Epidermal melanocyte (primary cell): ENCODE measurements around the gene STIM2.

Source experiments
- DNase-seq: peaks from one replicate; pipeline ENCODE4 v3.0.0; 2011; ENCODE audit warnings: low spot score; ENCODE audit not compliant: insufficient read length

The STIM2 gene

GRCh38 chr4:26900765-26901164, 40.1 kb downstream of the STIM2 start:
- DNase-seq = no peak

DNA sequence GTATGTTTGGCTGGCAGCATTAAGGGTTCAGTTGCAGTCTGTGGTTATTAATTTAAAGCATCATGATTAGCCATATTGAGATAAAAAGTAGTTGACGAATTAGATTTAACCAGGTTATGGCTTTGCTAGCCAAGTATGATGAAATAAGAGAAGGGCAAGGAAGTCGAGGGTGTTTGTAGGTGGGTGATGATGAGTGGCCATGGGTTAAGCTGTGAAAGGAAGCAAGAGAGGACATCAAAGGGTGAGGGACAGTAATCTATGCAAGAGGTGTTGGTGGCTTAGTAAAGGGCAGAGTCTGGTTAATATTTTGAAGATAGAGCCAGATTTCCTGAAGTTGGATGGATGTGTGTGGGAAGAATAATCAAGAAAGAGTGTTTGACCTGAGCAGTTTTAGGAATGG, 44.5 kb downstream of the STIM2 start:
- DNase-seq = no peak

DNA sequence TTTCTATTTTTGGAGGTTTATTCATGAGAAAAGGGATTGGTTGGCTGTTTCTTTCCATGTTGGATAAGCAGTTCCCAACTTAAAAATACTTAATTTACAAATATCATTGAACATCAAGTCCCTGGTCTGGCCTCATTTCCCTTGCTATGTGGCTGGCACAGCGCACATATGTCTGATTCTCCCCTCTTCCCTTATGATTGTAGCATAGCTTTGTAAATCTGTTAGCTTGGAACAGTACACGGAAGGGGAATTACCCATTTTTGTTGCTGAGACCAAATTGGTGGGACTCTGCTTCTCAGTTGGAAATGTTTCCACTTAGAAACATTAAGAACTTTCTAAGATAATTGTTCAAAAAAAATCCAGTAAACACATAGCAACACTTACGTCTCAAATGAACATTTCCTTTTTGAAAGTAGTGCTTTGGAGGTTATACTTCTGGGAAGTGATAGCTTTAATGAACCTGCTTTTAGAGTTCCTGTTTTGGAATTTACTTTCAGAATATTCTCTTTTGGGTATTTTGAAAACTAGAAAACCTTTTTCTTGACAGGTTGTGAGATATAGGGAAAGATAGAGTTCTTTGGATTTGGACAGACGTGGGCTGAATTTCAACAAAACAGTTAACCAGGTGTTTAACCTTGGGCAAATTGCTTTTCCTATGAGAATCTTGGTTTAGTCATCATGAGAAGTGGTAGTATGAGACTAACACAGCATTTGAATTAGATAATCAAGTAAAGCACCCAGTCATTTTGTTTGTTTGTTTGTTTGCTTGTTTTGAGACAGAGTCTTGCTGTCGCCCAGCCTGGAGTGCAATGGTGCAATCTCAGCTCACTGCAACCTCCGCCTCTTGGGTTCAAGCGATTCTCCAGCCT, 47.3 kb downstream of the STIM2 start:
- no peak for DNase-seq

- no peak for DNase-seq
Observed at GRCh38 chr4:26909369-26909768, 48.7 kb downstream of the STIM2 start.

DNA sequence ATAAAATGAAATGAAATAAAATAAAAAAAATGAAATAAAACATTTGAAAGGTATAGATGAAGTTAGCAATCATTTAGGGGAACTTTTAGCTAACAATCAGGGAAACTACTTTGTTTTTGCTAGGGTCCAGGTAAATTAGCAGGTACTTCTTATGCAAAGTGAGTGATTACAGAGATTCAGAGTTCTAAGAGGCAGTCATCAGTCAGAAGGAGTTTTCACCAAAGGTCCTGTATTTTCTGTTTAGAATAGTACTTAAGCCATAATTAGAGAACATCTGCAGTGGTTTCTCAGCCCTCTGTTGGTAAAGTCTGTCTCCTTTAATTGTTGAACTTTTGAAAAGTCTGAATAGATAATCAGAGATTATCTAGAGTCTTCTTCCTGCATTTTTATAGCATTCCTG, 50.6 kb downstream of the STIM2 start:
- no peak for DNase-seq

DNA sequence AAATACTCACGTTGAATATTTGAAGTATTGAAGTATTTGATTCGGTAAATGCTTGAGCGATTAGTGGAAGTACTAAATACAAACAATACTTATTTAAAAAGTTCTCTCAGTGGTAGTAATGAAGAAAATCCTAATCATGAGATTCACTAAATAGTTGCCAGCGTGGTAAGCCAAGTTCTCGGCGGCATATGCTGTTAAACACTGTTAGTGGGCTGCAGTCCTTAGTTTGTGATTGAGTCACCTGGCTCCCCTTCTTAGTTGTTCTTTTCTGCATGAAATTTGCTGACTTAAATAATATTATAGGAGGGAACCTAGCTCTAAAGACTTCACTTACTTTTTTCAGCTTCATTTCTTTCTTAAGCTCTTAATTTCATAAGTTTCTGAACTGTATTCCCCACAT, 51.4 kb downstream of the STIM2 start:
- no peak for DNase-seq

DNA sequence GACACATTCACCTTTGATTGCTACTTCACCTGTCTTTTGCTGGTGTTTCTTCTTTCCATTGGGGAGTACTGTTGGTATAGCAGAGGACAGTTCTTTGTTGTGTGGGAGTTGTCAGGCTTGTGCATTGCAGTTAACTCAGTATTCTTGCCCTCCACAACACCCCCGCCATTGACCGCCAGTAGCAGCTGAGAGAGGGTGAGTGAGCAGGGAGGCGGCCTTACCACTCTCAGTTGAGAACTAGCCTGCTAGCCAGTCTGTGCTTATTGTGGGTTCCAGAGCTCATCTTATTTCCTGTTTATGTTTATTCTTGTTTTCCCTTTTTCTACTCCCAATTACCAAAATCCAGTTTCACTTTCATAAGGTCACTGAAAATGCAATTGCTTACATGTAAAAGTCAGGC, 52.2 kb downstream of the STIM2 start:
- no peak for DNase-seq

DNA sequence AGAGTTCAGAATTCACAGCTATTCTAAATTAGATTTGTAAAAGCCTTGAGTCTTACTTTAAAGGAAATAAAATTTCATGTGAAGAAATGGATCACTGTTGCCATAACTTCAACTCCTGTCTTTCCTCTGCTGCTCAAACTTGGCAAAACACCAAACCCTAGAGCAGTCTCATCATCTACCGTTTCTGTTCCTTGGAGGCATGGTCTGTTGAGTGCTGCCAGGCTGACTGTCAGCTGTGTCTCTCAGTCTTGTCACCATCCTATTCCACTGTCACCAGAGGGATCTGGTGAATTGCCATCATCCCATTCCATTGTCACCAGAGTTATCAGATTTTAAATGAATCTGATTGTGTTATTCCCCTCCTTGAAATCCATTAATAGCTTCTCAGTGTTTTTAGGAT, 55.6 kb downstream of the STIM2 start:
- DNase-seq = no peak

DNA sequence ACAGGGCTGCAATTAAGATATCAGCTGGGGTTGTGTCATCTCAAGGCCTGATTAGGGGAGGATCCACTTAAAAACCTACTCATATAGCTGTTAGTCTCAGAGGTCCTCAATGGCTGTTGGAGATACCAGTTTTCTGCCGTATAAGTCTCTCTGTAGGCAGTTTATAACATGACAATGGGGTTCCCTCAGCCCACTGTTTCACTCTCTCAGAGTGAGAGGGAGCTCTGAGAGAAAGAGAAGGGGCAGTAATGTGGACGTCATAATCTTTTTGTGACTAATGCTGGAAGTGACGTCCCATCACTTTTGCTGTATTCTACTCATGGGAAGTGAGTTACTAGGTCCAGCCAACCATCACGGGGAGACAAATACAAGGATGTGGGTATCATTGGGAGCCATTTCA, 70.3 kb downstream of the STIM2 start:
- DNase-seq = no peak

DNA sequence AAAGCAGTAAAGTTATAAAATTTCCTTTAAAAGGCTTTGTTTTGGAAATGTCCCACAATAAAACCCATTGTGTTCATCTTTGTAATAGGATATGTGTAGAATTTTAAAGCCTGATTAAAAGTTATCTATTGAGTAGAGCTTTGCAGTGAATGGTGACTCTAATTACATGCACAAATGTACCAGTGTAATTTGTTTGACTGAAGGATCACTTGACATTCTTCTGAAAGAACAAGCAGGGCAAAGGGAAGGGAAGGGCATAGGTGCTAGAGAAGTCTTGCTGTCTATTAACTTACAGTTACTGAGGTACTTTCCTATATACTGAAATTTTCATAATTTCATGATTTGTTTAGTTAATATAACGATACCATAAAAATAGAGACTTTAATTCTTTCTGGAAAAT, 70.8 kb downstream of the STIM2 start:
- no peak for DNase-seq

DNA sequence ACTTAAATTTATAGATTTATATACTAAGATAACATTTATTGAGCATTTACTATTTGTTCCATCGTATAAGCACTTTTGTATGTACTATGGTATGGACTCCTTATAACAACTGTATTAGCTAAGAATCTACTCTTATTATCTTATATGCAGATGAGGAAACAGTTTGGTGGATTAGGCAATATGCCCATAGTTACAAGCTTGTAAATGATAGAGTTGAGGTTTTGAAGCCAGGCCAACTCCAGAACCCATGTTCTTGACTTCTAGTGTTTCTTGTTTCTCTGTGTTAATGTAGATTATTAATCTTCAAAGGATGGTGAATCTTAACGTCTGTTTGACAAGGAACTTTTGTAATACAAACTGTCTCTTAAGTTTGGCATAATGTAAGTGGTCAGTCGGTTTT, 71.3 kb downstream of the STIM2 start:
- DNase-seq = no peak

- no peak for DNase-seq
Observed at GRCh38 chr4:26935397-26935796, 74.8 kb downstream of the STIM2 start.

DNA sequence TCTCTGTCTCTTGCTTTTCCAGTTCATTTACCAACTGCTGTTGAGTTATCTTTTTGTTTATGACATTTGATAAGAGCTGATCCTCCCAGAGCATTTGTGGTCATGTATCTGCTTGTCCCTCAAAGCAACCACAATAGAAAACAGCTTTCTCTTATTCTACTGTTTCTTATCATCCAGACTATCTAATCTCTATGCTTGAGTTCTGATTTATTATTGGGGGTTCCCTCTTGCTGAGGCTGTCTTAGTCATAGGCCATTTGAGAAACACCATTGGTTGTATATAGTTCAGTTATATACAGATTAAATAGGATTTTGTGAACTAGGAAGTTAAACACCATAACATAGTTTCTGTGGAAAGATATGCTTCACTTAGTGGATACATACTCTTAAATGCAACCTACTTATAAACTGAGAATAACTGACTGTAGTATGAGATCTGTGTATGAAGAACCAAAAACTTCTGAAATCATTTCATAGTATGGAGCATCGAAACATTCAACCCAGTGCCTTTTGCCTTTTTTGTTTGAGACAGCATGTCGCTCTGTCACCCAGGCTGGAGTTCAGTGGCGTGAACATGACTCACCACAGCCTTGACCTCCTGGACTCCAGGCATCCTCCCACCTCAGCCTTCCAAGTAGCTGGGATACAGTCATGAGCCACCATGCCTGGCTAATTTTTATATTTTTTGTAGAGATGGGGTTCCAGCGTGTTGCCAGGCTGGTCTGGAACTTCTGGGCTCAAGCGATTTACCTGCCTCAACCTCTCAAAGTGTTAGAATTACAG, 75.8 kb downstream of the STIM2 start:
- DNase-seq = no peak

DNA sequence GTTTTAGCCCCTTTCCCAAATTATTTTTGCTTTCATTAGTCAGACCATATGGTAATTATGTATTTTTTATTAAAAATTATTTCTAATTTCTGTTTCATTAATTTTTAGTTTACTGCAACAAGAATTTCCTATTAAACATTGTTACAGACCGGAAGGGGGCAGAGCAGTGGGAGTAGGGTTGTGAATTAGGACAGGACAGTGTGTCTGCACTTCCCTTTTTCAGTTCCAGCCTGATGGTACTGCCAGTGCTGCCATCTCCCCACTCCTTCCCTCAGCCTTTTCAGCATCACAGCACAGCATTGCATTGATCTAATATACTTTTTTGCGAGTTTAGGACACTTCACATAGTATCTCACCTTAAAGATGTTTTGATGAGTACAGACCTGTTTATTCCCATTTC, 76.5 kb downstream of the STIM2 start:
- no peak for DNase-seq

DNA sequence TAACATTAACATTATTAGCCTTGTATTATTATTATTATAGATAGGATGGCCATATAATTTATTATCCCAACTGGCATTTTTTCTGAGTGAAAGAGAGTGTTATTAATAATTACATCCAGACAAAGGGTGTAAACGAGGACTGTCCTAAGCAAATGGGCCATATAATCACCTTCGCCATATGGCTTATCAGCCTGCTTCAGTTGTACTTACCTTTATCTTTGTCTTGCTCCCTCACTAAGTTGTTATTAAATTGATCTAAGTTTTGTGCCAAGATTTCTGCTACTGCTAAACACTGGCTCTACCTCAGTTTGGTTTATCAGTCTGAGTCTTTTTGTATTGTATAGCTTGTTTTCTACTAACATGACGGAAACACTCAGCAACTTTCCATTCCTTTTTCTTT, 76.9 kb downstream of the STIM2 start:
- no peak for DNase-seq

GRCh38 chr4:26938516-26938915, 77.9 kb downstream of the STIM2 start:
- no peak for DNase-seq

GRCh38 chr4:26941951-26942350, 81.3 kb downstream of the STIM2 start:
- DNase-seq = no peak

GRCh38 chr4:26942871-26943270, 82.2 kb downstream of the STIM2 start:
- no peak for DNase-seq

DNA sequence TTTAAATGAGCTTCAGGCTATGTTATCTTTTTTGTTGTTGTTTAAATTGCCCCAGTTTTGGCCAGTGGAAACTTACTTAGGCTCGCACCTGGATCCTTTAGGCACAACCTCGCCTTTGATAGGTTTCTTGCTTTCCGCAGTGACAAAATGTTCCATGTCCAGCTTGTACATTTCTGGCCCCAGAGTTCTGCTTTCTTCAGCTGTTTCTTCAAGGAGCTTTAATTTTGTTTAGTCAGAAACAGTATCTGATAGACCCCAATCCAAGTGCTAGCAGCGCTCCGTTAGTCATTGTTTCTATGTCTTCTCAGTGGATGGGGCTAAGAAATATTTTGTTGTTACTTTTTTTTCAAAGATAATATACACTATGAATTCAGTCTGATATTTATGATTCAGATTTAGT, 82.8 kb downstream of the STIM2 start:
- no peak for DNase-seq

DNA sequence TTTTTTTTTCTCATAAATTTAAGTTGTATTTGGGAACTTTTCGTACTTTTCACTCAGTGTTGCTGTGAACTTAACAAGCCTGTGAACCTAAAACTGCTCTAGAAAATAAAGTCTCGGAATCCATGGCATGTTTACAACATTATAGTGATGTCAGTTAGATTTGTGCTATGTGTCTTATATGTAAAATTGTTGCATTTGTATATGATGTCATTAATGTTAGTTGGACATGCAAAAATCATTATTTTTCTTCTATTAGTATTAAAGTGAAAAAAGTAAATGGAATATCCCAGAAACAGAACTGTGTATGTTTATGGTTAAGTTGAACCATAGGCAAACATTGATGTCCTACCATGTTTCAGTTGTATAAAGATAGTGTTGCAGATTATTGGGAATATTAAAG, 85.2 kb downstream of the STIM2 start:
- DNase-seq = no peak

DNA sequence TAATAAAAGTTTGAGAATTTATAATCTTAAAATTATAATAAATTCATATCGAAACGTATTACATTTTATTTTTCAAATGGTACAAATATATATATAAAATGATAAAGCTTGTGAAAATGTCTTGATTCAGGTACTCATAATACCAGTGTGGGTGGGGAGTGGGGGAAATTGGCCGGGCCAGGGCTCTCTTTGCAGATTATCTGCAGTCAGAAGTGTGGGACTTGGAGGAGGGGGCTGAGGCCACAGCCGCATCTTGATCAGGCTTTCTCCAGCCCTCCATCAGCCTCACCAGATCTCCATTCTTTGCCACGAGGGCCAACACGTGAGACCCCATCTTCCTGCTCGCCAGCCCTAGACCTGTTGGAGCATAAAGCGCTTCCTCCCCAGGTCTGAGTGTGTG, 86.7 kb downstream of the STIM2 start:
- no peak for DNase-seq

DNA sequence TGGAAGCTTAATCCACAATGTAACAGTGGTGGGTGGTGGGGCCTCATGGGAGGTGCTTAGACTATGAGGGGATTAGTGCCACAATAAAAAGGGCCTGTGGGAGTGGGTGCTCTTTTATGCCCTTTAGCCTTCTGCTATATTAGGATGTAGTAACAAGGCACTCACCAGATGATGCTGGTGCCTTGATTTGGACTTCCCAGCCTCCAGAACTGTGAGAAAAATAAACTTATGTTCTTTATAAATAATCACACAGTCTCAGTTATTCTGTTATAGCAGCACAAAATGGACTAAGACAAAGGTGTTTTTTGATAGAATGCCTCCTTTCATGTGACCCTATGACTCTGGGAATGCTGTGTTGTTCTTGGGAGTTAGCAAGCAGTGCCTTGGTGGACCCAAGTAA, 89.8 kb downstream of the STIM2 start:
- no peak for DNase-seq

GRCh38 chr4:26952891-26953290, 92.2 kb downstream of the STIM2 start:
- DNase-seq = no peak
